ENCODE results near the gene LPP.

DNA sequence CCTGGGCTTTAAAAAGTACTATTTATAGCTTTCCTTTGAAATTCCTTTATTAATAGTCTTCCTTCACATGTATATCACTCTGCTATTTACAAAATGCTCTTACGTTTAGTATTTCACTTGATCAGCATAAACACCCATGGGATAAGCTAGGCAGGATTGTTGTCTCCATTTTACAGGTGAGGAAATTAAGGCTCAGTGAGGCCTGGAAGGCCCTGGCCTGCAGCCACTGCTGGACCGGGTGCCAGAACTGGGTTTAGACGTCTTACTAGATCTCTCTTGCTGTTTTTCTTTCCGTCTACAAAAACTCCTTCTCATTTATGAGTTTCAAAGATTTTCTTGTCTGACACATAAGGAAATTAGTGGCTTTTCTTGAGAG lies 236.4 kb downstream of the LPP start:
- TF ChIP-seq CHD1 (IDR thresholded peaks at IDR 0.05; ENCODE audit: low read depth, low read length) (no peak), MEF2A (IDR thresholded peaks at IDR 0.05; ENCODE audit: insufficient read depth, low read depth, low read length) (no peak), IKZF1 (conservative IDR thresholded peaks at IDR 0.05) (no peak), TARDBP (IDR thresholded peaks at IDR 0.05; ENCODE audit: borderline replicate concordance) (no peak), STAT1 (conservative IDR thresholded peaks at IDR 0.05) (no peak), MXI1 (IDR thresholded peaks at IDR 0.05; ENCODE audit: low read depth, low read length) (no peak), POLR2AphosphoS5 (IDR thresholded peaks at IDR 0.05; ENCODE audit: low read length) (no peak), RFX5 (IDR thresholded peaks at IDR 0.05; ENCODE audit: low read depth, low read length) (no peak), TAF1 (IDR thresholded peaks at IDR 0.05; ENCODE audit: borderline replicate concordance, low read depth, low read length) (no peak)
- TF ChIP-seq, protein P1, sequence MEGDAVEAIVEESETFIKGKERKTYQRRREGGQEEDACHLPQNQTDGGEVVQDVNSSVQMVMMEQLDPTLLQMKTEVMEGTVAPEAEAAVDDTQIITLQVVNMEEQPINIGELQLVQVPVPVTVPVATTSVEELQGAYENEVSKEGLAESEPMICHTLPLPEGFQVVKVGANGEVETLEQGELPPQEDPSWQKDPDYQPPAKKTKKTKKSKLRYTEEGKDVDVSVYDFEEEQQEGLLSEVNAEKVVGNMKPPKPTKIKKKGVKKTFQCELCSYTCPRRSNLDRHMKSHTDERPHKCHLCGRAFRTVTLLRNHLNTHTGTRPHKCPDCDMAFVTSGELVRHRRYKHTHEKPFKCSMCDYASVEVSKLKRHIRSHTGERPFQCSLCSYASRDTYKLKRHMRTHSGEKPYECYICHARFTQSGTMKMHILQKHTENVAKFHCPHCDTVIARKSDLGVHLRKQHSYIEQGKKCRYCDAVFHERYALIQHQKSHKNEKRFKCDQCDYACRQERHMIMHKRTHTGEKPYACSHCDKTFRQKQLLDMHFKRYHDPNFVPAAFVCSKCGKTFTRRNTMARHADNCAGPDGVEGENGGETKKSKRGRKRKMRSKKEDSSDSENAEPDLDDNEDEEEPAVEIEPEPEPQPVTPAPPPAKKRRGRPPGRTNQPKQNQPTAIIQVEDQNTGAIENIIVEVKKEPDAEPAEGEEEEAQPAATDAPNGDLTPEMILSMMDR (IDR thresholded peaks at IDR 0.05 in 2 of 3, conservative IDR thresholded peaks at IDR 0.05 in 1 of 3; ENCODE audit: control insufficient read depth in 2 of 3, extremely low read depth in 1 of 3, insufficient read depth in 1 of 3, low read depth in 3 of 3, low read length in 3 of 3) = no peak
- TF ChIP-seq, protein P2, sequence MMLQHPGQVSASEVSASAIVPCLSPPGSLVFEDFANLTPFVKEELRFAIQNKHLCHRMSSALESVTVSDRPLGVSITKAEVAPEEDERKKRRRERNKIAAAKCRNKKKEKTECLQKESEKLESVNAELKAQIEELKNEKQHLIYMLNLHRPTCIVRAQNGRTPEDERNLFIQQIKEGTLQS (IDR thresholded peaks at IDR 0.05; ENCODE audit: borderline replicate concordance, extremely low read depth, low read depth, low read length) = no peak
- TF ChIP-seq, protein P3, sequence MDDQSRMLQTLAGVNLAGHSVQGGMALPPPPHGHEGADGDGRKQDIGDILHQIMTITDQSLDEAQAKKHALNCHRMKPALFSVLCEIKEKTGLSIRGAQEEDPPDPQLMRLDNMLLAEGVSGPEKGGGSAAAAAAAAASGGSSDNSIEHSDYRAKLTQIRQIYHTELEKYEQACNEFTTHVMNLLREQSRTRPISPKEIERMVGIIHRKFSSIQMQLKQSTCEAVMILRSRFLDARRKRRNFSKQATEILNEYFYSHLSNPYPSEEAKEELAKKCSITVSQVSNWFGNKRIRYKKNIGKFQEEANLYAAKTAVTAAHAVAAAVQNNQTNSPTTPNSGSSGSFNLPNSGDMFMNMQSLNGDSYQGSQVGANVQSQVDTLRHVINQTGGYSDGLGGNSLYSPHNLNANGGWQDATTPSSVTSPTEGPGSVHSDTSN (IDR thresholded peaks at IDR 0.05; ENCODE audit: insufficient replicate concordance, low read depth, low read length) = no peak

All from GM12878 (cell line).